GM21619 (cell line): ENCODE measurements around the gene CEACAM18.

Experiments
- ATAC-seq: cut with Tn5 transposase; IDR thresholded peaks from one replicate; pipeline ENCODE4 v1.9.1; 2021; ENCODE audit not compliant: unreplicated experiment

The CEACAM18 gene

GRCh38 chr19:51525651-51526050 lies 47.3 kb downstream of the CEACAM18 start:
- no peak for ATAC-seq

- no peak for ATAC-seq
Measured at GRCh38 chr19:51529301-51529700, 51.0 kb downstream of the CEACAM18 start.

- ATAC-seq = no peak
Measured at GRCh38 chr19:51530616-51531015, 52.3 kb downstream of the CEACAM18 start.

GRCh38 chr19:51531349-51532315 lies 53.3 kb downstream of the CEACAM18 start, which contains the start of gene SIGLEC6:
Gene SIGLEC6, minus strand, starts transcription at chr19:51531670. Its CDS starts 22 bp downstream, at chr19:51531648.
- ATAC-seq = peak; percentile 67

- no peak for ATAC-seq
Measured at GRCh38 chr19:51535535-51535934, 57.2 kb downstream of the CEACAM18 start.

- ATAC-seq = no peak
Measured at GRCh38 chr19:51539821-51540366, 61.6 kb downstream of the CEACAM18 start.
